Epidermal melanocyte (primary cell): Measurements from ENCODE around the gene GLYAT.
"Not testable (repeated sequence)": the region's sequence is repeated elsewhere in the genome, so short reads cannot be mapped to it uniquely, and the experiment has no call there.

Experiments
- DNase-seq: peaks from one replicate; pipeline ENCODE4 v3.0.0; 2011; ENCODE audit warnings: low spot score; ENCODE audit not compliant: insufficient read length

The GLYAT gene

DNA sequence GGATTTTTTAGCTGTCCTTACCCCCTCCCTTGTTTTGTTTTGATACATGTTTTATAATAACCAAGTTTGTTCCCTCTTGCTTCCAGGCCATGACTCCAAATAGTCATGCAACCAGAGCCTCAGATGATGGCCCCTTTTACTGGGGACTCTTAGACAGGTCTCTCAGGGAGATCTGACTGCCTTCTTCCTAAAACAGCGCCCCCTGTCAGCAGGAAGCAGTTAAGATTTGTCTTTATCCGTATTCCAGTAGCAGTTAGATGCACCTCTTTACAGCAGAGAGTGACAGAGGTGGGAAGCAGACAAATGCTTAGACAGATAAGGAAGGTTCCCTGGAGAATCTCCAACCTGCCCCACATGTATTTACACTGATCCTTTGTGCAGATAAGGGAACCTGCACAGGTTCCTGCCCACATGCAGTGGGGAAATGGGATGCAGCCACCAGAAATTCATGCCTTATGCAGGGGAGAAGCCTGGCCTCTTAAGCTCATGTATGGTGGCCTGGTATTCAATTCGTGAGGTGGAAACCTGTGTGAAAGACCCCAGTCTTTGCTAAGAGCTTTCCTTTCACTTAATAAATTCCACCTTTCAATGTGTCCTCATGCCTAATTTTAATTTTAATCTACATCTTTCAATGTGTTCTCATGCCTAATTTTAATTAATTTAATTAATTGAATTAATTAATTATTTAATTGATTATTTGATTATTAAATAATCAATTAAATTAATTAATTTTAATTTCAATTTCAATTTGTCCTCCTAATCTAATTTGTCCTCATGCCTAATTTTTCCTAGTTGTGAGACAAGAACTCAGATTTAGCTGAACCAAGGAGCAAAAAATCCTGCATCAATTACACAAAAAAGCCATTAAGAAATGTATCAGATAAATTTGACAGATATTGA lies 11.5 kb upstream of the GLYAT start:
- DNase-seq: no peak

DNA sequence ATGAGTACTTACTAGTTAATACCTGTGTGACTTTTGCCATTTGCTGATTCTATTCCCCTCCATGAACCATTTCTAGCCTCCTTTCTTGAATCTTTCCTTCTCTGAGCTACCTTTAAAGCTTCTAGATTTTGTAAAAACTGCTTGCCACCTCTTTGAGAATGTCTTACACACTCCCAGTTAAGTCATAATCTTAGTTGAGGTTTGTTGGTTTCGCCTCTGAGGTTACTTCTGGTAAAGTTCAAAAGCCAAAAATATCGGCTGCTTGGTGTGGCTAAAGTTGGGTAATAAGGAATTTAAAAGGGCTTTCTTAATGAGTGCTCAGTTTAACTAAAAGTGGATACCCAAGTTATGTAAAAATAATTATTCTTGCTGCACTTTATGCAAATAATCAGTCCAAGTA lies 10.4 kb upstream of the GLYAT start:
- DNase-seq: no peak

DNA sequence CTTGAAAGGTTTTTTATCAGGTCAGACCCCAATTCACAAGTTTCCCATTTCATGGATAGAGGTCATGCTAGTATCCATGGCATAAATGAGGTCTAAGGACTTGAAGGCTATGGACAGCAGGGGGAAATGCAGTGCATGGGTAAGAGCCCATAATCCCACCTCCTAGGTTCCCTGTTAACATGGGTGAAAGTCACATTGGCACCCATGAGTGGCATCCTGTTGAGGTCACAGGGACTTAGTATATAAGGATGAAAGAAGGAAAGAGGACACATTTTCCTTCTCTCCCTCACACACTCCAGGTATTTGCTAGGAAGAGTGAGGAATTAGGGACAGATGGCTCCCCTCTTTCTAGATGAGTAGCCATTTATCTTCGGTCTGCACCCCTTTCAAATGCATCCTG lies 9.4 kb upstream of the GLYAT start:
- DNase-seq: no peak

DNA sequence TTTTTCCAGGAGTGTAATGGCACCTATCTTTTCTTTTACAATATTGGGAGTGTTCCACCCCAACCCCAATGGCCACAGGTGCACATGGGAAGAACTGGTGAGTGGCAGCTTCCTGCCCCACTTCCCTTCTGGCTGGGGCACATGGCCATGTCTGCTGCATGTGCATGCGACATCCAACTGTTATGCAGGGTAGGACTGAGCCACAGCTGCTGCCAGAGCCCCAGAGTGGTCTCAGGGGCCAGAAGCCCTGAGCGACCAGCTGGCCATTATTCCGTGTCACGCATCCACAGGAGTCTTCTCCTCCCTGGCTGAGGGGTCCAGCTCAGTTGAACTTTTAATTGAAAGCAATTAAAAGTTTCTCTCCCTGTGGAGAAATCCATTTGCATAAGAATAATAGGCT lies 8.7 kb upstream of the GLYAT start:
- DNase-seq: no peak

DNA sequence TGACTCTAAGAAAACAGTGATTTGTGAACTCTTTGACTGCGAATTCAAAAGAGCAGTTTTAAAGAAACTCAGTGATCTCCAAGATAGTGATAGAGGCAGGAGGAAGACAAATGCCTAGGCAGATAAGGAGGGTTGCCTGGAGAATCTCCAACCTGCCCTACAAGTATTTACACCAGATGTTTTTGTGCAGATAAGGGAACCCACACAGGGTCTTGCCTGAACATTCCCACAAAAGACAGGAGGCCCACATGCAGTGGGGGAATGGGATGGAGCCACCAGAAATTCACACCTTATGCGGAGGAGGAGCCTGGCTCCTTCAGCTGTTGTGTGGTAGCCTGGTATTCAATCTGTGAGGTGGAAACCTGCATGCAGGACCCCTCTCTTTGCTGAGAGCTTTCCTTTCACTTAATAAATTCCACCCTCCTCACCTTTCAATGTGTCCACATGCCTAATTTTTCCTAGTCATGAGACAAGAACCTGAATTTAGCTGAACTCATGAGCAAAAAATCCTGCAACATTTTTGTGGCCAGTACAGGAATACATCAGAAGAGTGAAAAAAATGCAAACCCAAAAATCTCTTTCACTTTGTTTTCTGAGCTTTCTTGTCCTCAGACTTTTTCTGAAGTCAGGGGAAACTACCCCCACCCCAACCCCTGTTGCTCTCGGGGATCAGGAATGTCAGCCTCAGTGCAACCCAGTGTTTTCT lies 8.1 kb upstream of the GLYAT start:
- no peak for DNase-seq

DNA sequence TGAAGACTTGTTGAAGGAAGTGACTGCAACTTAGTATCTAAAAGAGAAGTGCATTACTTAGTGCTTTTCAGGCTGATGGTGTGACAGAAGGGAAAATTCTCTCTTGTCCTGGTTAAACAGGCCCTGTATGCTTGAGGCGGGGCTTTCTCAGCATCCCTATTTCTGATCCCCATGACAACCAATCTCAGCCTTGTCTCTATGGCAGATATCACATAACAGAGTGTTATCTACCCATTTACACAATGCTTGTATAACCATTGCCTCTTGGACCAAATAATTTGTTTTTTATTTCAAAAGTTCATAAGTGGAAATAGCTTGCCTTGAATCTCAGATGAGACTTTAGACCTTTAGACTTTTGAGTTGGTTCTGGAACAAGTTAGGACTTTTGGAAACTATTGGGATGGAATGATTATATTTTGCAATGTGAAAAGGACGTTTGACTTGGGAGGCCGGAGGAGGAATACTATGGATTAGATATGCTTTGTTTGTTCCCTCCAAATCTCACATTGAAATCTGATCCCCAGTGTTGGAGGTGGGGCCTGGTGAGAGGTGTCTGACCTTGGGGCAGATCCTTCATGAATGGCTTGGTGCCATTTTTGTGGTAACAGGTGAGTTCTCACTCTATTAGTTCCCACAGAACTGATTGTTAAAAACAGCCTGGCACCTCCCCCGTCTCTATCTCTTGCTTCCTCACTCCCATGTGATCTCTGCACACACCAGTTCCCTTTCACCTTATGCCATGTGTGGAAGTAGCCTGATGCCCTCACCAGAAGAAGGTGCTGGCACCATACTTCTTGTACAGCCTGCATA lies 3.1 kb upstream of the GLYAT start:
- no peak for DNase-seq

DNA sequence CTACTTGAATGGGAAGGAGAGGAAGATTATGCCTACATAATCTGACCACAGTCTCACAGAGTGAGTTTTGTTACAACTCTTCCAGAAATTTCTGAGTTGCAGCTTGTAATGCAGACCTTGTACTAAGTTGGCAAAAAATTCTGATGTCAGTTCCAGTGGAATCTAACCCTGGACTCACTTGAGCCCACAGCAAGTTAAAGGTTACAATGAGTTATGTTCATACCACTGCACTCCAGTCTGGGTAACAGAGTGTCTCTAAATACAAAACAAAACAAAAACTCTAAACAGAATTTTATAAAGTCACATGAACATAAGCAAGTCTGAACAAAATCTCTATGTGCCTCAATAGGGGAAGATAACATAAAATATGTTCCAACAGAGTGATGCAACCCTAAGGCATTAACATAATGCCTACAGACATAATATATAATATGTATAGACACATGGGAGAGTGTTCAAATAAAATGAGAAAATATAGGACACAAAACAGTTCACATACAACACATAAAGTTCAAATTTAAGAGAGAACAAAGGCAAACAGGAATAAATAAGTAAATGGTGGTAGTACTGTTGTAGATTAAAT lies 1.1 kb downstream of the GLYAT start:
- DNase-seq: no peak

DNA sequence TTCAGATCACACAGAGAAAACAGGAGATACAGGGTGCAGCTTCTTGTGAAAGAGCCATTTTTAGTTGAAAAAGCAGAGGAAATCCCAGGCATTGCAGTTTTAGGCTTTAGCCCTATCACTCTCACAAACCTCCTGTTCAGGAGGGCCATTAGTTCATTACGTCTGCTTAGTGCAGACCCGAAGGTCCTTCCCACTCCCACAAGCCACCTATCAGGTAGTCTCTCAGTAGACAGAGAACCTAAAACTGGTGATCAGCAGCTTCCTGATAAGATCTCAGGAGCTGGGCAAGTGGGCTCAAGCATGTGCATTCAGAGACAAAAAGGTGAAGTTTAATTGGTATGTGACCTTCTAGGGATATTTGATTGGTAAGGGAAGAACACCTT lies 4.3 kb downstream of the GLYAT start:
- no peak for DNase-seq

DNA sequence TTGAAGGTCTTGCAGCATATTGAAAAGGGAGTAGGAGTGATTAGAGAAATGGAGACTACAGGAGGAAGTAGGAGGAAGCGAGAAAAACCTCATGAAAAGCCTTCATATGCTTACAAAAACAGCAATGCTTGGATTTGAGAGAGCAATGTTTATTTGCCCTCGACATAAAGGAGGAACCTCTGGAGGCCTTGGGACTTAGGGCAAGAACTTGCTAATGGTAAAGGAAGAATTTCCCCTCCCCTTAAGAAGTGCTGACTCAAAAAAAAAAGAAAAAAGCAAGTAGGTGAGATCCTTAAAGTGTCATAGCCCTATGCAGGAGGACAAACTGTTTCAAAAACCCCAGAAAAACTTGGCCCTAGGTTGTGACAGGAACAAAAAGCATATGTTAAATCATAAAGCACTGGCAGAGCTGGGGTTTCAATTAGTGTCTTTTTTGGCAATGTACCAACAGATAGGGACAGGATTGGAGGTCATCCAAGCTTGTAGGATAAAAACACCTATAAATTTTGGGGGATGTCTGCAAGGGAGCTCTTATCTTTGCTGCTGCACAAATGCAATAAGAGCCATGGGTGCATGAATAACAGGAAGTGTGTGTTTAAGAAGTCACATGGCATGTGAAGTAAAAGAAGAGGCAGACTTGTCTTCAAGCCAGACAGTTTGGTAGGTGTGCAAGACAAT lies 4.9 kb downstream of the GLYAT start:
- no peak for DNase-seq

DNA sequence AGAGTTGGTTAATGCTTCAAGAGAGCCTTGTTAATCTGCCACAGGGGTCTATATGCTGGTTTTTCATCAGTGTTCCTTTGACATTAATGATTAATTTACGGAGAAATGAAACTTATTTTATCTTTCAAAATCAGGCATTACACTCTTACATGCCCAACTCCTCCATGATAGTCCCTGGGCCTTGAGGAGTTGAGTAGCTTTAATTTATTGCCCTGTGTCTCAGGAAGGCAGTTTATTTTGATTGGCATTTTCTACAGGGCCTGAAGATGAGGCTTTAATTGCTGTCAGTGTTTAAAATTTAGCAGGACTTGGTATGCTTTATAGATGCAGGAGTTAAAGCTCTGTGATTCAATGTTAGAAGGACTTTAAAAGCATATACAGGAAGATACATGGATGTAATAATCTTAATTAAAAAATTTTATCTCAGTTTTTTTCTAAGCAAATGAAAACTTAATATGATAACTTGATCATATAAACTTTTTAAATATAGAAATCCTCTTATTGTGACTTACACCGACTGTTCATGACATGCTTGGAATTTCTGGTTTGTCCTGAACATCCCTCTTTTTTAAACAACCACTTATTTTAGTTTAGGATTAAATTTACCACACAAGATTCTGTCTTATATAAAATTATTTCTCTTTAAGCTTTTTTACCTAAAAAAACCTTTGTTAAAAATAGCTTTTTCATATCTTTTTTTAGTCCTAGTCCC lies 12.2 kb downstream of the GLYAT start:
- DNase-seq: no peak

DNA sequence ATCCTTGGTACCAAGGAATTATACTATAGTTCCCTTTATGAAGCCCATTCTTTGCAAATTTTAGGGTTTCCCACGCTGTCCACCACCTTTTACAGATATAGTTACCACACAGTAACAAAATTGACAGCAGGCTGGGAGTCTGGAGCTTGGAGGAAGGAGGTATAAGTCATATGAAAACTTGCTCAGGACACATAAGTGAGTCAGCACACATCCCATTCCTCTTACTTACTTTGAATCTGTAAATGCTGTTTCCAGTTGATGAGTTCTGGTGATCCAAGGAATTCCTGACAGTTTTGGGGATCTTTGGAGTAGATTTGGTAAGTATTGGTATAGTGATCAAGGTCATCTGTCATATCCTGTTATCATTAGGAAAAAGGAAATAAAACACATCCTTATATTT lies 19.2 kb downstream of the GLYAT start:
- no peak for DNase-seq

DNA sequence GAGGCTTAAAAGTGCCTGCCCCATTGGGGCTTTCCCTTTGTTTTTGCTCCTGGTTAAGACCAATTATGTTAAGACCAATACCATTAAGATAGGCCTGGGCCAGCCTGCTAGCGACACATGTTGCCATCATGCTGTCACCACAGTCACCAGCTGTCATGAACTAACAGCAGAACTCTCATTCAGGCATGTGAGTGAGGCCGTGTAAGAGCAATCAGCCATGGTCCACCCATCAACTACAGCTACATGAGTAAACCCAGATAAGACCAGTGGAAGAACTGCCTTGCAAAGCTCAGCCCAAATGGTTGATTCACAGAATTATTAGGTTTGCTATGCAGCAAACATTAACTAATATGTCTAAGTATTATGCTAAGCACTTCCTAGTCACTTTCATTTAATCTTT lies 19.9 kb downstream of the GLYAT start:
- DNase-seq: no peak

DNA sequence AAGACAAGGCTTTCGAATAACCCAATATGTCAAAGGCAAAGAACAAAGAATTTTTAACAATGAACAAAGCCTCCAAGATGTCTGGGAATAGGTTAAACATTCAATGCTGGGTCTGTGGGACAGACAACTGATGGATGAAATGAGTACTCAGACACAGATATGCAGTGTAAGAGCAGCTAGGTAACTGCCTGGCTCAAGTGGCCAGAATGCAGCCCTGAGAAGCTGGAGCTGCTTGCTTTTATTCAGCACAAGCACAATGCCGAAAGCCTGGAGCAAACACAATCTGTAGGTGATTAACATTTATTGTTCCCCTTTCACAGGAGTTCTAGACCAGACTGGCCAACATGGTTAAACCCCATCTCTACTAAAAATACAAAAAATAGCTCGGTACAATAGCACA lies 24.0 kb downstream of the GLYAT start:
- no peak for DNase-seq

DNA sequence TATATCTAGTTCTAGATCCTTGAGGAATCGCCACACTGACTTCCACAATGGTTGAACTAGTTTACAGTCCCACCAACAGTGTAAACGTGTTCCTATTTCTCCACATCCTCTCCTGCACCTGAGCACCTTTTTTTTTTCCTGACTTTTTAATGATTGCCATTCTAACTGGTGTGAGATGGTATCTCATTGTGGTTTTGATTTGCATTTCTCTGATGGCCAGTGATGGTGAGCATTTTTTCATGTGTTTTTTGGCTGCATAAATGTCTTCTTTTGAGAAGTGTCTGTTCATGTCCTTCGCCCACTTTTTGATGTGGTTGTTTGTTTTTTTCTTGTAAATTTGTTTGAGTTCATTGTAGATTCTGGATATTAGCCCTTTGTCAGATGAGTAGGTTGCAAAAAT lies 34.9 kb downstream of the GLYAT start:
- not testable (repeated sequence) for DNase-seq

DNA sequence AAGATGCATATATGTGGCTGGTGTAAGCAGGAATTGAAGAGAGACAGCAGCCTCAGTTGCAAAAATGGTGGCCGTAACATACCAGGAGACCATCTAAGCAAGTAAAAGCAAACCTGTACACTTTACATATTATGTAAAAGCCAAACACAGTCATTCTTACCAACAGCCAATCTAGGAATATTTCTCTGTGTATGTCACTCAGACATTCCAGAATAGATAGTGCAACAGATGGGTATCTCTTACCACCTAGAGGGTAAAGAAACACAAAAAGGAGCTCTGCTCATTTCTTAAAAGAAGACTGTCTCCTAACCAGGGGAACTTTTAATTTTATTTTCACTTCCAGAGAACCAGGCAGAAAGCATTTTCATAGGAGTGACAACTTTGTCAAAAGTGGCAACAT lies 38.7 kb downstream of the GLYAT start:
- DNase-seq: no peak

DNA sequence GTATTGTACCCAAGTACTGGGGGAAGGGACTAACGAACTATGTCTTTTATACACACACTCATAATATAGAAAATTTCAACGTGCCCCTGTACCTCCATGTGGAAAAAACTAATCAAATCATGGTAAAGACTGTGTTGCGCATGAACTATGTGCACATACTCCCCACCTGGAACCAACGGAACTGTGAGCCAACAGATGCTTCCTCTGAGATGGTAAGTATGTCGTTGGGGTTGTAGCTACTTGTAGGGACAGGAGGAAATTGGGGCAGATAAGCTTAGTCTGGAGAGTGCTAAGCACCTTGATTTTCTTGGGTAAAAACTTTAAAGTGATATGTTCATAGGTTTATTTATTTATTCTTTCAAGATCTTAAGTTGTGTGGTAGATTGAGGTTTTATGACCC lies 40.1 kb downstream of the GLYAT start:
- no peak for DNase-seq

DNA sequence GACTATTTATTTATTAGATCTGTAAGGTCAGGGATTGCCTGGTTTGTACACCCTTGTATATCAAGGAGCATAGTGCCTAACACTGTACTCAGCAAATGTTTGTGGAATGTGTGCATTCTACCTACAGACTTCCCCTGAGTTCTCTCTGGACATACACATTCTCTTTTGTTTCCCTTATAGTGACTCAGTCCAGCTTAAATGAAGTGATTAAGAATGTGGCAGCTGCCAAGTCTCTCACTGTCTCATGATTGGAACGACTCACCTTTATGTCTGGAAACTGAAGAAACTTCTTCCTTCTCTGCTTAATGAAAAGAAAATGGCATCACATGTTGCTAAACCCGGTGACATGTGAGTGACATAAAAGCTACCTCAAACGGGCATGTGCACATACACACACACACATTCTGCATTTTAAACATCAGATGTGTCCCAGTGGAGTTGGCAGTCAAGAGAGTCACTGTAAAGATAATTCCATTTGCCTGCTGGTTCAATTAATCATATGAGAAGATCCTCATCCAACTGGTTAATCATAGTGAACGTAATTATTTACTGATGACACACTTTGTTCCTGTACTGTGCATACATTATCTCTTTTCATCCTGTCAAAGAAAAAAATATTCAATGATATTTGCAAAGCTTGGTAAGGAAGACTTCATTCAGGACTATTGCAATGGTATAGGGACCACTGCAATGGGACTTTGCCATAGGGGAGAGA lies 42.8 kb downstream of the GLYAT start:
- DNase-seq: no peak

DNA sequence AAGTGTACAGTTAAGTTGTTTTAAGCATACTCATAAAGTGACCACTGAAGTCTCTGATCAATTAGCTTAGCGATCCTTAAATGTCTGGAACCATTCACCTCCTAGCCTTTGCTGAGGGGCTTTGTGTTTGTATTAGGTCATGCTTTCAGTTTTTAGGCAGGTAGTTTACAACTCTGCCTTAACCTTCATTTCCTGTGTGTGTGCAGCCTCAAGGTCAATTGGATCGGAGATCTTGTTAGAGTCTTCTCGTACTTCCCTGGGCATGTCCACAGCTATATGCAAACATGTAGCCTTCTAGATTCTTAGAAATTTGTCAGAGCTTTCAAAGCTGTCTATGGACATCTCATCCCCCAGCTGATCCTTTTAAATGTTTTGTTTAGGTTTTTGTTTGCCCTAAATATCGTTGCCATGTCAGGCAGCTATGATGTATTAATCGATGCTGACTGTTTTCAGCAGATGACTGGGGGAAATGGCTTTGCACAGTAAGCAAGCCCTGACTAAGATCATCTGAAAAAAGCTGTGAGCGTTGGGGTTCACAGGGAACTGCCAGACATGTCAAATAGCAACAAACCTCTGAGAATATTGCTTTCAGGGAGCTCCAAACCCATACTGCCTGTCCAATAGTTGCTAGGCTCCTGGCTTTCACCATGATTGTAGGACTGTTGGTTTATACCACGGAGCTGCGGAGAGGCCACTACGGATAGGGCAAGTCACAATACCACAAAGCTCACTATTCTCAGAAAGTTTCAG lies 45.6 kb downstream of the GLYAT start:
- DNase-seq: no peak

DNA sequence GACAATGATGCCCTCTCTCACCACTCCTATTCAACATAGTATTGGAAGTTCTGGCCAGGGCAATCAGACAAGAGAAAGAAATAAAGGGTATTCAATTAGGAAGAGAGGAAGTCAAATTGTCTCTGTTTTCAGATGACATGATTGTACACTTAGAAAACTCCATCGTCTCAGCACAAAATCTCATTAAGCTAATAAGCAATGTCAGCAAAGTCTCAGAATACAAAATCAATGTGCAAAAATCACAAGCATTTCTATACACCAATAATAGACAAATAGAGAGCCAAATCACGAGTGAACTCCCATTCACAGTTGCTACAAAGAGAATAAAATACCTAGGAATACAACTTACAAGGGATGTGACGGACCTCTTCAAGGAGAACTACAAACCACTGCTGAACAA lies 49.1 kb downstream of the GLYAT start:
- not testable (repeated sequence) for DNase-seq
